Medulla oblongata (tissue), 1 donor: ENCODE results near the gene MRGPRG.

ENCODE experiments used
- DNase-seq: peaks from one replicate; pipeline ENCODE4 v3.0.0-alpha.2; 2015; ENCODE audit errors: extremely low spot score

Gene MRGPRG

DNA sequence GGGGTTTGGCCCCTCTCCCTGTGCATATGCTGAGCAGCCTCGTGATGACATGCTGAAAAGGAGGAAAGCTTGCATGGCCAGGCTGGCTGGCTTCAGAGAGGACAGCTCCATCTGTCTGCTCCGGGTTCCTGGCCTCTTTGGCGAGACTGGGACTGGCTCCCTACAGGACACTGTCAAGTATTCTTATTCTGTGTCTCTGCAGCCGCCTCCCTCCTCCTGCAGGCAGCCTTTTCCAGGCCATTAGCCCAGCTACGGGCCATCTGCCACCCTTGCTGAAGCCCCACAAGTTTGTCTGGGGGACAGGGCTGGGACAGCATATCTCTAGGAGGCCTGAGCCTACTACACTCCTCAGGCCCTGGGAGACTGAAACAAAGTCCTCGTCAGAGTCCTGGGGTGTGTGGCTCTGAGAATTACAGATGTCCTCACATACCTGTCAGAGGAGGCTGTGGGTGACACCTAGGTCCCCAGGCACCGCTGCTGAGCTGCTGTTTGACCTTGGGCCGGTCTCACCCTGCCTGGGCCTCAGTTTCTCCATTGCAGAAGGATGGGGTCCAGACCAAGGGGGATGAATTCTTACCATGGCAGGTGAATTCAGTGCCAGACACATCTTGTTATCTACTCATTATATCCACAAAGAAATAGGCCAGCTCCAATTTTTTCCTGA is 11.0 kb downstream of the MRGPRG start:
- DNase-seq: no peak

DNA sequence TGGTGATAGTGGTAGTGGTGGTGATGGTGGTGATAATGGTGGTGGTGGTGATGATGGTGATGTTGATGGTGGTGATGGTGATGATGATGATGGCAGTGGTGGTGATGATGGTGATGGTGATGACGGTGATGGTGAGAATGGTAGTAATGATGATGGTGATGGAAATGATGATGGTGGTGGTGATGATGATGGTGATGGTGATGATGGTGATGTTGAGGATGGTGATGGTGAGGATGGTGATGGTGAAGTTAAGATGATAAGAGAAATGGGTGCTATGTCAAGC is 11.8 kb downstream of the MRGPRG start:
- no peak for DNase-seq

DNA sequence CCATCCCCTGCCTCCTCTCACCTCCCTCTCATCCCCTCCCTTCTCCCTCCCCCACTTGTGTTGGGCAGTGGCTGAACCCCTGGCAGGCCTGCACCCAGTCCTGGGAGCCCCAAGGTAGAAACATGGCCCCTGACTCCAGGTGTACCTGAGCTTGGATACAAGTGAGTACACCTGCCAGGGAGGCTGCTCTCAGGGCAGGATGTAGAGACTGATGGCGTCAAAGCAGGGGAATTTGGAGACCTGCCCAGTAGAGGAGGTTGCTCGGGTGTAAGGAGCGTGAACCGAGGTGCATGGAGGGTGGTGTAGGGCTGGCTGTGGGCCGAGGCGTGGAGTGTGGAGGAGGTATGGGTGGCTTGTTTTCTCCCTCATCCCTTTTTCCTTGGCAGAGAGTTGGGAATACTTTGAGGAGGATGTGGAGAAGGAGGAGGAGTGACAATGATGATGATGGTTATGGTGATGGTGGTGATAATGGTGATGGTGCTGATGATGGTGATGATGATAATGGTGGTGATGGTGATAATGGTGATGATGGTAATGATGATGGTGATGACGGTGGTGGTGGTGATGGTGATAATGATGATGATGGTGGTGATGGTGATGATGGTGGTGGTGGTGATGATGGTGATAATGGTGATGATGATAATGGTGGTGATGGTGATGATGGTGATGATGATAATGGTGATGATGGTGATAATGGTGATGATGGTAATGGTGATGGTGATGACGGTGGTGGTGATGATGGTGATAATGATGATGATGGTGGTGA is 12.3 kb downstream of the MRGPRG start:
- DNase-seq: no peak

DNA sequence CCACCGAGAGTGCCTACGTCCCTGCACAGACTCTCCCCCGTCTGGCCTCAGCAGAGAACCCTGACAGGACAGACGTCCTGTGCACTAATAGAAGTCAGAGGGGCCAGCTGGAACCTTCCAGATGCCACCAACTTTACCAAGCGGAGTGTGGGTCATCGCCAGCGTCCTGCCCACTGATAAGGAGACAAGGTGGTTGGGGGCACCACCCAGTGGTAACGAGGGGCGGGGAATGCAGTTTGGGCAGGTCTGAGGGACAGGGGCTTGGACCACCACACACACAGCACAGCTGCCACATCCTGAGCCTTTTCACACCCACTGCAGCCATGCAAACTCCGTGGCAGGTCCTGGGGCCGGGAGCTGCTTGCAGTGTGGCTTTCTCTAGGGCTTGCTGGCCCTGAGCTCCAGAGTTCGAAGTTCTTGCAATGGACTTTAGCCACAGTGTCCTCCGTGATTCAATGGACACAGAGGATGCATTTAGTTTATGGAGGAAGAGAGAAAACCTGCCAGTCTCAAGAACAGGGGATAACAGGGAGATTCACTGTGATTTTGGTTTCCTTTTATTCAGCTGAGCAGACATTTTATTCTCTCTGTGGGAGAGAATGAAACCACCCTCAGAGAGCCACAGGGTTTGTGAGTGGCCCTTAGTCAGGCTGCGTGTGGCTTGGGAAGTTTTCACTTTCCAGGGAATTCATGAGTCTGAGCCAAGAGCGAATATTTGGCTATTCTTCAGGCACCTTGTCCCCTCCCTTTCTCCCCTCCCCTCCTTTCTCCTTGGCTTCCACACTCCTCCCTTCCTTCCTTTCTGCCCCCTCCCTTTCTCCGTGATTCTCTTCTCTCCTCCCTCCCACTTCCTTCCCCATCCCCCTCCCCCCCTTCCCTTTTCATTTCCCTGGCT is 13.1 kb downstream of the MRGPRG start:
- DNase-seq: no peak

DNA sequence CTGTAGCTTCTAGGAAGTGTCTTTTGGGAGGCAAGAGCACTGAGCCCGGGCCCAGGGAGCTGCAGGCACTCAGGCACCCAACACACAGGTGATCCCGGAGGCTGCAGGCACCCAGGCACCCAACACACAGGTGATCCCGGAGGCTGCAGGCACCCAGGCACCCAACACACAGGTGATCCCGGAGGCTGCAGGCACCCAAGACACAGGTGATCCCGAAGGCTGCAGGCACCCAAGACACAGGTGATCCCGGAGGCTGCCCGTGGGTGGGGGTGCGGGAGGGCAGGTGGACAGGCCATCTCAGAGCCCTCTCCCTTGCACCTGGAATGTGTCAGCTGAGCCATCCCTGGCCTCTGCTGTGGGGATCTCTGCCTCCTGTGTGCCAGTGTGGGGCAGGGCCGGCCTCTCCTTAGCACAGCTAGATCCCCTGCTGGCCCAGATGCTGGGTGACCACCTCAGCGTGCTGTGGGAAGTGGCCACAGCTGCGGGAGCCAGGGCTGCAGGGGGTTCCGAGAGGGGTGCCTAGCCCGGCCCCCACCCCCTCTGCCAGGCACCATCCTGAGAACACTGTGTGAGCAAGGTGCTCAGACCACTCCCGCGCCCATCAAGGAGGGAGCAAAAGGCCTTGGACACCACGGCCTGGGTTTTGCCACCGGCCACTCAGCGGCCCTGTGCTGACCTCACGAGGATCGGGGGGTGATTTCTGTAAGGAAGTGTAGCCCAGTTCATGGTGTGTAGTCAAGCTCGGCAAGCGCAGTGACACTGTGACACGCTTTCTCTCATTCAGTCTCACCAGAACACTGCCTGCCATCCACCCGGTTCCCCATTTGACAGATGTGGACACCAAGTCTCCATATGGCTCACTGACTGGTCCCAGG is 14.2 kb downstream of the MRGPRG start:
- no peak for DNase-seq

DNA sequence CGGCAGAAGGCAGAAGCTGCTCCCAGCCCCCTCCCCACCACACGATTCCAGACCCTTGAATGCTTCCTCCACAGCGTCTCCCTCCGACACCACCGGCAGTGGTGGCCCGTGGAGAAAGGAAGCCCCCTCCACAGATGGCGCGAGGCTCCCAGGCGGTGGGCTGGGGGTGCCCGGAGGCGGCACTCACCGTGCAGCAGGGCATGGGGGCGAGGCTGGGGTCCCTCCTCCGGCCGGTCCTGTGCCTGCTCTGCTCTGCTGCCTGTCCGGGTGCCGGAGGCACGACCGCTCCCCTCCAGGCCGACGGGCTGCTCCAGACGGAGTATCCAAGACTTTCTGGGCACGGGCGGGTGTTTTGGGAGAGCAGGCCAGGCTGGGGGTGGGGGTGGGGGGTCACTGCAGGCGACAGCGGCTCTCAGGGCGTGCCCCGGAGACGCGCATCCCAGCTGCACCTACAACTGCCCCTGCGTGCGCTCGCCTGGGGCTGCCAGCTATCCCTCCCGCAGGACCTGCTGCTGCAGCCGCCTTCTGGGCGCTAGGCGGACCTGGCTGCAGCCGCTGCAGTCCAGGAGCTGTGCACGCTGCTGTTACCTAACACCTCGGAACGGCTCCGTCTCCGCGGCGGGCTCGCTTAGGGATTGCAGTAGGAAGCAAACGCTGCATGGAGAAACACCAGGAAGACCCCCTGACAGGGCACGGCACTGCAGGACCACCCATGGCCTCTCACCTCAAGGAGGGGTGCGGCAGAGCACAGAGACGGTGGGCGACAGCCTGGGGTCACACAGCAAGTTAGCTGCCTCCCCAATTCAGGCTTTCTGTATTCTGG is 15.2 kb downstream of the MRGPRG start:
- DNase-seq: no peak

DNA sequence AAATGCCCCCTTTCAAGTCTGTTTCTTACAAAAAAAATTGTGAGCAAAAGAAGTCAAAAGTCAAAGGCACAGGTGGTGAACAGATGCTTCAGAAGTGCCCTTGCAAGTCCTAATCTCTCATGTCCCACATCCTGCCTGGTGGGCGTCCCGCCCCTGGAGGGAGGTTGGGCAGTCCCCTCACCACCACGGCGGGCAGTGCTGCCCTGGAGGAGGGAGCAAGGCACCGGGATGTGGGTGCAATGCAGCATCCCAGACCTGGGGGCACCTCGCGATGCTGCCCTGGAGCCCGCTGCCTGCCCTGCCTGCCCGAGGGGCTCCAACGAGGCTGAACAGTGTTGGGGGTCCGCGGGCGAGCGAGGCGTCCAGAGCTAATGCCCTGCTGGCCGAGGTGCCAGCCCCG is 15.9 kb downstream of the MRGPRG start:
- DNase-seq: no peak

DNA sequence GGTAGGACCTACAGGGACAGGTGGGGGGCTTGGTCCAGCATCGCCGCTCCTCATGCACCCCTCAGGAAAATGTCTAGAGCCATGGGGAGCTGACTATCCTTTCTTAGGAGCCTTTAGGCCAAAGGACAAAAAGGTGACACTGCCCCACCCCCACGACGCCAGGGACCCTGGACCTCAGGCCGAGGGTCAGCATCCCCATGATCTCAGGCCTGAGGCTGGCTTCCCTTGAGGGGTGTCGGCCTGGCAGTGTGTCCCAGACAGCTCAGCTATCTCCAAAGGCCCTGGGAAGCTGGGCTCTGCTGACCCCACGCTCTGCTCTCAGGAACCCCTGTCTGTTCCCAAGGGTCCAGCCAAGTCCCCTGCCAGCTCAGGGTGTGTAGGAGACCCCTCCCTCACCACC is 16.3 kb downstream of the MRGPRG start:
- no peak for DNase-seq

DNA sequence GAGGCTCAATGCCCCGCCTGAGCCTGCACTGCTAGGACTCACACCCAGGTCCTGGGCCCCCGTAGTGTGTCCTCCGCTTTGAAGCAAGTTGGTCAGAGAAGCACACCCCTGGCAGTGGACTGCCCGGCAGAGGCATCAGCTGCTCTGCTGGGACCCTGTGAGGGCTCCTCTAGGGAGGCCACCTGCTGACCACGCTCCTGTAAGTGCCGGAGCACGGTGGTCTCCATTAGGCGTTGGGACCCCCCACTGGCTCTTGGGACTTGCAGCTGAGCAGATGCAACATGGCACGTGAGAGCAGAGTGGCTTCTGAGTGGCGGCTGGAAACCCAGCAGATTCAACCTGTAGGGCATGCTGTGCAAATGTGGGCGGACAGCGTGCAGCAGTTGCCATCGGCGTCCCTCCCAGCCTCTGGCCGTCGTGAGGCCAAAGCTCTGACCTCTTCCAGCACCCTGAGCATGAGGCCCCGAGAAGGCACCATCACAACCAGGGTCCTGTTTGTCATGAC is 16.9 kb downstream of the MRGPRG start:
- DNase-seq: no peak

DNA sequence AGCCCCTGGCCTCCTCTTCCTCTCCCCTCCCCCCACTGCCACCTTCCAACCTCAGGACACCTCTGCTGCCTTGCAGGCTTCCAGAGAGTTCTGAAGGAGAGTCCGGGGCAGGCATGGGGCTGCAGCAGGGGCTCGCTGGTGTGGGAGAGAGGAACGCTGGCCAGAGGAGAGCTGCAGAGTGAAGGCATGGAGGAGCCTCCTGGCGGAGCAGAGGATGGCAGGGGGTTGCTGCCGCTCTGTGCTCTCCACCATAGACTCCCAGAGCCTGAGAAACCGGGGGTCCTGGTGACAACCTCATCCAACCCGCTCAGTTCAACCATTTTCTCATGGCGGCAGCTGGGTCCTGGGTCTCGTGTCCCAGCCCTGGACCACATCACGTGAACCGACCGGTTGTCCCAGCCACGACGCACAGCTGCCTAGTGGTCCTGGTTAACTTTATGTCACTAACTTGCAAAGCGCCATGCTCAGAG is 17.5 kb downstream of the MRGPRG start:
- no peak for DNase-seq

DNA sequence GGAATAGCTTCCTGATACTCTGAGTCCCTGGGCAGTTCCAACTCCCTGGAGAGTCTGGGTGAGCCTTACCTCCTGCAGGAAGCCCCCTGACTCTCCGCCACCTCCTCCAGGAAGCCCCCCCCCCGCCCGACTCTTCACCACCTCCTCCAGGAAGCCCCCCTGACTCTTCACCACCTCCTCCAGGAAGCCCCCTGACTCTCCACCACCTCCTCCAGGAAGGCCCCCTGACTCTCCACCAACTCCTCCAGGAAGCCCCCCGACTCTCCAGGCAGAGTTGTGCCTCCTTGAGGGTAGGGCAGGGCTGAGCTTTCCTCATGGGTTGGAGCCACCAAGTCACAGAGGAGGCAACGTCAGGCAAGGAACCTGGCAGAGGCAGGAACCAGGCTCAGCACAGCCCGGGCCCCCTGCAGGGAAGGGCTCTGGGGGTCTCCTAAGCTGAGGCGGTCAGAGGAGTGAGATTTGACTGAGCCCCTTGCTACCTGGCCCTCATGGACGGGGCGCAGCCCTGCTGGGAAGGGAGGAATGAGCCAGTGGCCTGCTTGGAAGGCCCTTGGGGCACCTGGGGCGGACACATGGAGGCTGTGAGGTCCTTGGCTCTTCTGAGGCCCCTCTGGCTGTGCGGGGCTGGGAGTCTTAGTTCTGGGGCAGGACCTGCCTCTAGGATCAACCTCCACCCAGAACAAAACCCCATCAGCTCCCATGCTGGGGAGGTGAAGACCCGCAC is 18.1 kb downstream of the MRGPRG start:
- DNase-seq: no peak

DNA sequence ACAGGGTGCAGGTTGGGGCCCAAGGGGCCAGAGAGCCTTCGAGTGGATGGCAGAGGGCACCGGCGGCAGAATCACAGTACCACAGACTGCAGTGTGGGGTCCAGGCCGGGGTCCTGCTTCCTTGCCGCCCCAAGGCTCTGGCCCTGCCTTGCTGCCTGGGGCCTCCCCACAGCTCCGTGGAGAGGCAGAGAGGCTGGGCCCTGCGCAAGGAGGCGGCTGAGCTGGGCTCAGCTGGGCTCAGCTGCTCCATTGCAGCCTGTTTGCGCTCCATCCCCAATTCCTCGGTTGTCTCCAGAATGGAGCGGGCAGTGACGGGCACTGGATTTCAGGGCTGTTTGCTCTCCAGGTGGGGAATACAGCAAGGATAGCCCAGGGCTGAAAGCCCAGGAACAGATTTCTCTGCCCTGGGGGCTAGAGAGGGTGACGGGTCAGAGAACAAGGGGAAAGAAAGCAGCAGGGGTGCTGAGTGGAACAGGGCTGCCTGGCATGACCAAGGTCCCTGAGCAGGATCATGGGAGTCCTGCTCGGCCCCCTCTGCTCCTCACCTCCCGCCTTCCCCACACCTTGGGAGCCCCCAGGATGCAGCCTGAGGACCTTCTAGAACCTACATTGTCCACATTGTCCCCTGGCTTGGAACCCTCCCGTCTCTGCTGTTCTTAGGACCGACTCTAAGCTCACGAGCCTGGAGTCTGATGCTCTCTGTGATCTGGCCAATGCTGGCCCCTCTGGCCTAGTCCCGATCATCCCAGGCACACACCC is 18.9 kb downstream of the MRGPRG start:
- DNase-seq: no peak

DNA sequence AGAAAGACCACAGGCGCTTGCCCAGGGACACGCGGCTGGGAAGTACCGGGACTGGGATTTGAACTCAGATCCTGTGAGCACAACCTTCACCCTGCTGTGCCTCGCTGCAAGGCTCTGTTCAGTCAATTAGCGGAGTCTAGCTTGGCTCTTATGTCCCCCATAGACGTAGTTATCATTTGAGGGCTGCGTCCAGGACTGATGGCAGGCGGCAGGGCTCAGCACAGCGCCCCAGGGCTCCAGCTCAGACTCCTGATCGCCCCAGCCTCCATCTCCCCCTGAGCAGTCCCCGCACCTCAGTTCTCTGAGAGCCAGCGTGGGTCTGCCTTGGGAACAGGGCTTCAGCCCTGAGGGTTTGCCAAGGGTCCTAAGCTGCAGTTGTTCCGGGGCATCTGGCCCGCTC is 19.8 kb downstream of the MRGPRG start:
- no peak for DNase-seq

DNA sequence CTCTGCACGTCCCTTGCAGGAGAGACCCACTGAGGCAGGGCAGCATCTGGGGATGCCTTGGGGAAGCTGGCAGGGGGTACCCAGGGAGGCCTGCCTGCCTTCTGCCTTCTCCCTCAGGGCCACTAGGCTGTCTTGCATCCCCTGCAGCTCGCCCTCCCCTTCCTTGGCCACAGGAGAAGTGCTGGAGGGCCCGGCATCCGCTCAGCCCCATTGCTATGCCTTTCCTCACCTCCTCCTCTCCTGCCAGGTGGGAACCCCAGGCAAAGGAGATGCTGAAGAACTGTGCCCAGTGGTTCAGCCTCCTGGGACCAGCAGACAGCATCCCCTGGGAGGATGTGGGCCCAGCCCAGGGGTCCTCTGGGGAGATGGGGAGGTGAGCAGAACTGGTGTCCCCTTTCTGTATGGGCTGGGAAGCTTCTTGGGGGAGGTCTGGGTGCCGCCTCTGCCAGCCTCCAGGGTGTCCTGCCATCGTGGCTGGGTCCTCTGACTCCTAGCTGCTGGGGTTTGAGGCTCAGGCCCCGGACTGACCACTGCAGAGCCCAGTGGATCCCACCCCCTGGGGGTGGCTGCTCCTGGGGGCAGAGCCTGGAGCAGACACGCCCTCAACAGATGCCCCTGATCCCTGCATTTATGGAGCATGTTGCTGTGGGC is 20.6 kb downstream of the MRGPRG start:
- DNase-seq: no peak

DNA sequence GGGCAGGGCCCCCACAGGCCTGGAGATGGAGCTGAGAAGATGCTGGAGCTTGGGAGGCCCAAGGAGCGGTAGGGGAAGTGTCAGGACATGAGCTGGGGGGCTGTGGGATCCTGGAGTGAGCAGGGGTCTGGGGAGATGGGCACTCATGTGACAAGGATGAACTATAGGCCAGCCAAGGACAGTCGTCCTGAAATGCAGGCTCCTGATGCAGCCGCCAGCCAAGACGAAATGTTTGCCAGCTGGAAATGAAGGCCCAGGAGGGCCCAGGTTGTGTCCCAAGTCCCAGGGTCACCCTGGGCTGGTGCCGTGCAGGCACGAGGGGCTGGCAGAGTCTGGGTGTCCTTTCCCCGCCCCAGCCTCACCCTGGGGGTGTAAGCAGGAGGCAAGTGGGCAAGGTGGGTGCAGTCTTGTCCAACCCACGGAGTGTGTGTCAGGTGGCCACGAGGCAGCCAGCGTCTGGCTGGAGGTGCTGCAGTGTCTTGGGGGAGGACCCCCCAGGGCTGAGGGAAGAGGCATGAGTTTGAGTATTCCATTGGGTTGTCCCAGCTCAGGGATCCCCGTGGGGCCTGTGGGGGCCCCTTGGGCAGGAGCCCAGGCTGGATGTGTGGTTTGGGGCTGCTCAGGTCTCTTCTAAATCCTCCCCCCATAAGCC is 21.4 kb downstream of the MRGPRG start:
- DNase-seq: no peak

DNA sequence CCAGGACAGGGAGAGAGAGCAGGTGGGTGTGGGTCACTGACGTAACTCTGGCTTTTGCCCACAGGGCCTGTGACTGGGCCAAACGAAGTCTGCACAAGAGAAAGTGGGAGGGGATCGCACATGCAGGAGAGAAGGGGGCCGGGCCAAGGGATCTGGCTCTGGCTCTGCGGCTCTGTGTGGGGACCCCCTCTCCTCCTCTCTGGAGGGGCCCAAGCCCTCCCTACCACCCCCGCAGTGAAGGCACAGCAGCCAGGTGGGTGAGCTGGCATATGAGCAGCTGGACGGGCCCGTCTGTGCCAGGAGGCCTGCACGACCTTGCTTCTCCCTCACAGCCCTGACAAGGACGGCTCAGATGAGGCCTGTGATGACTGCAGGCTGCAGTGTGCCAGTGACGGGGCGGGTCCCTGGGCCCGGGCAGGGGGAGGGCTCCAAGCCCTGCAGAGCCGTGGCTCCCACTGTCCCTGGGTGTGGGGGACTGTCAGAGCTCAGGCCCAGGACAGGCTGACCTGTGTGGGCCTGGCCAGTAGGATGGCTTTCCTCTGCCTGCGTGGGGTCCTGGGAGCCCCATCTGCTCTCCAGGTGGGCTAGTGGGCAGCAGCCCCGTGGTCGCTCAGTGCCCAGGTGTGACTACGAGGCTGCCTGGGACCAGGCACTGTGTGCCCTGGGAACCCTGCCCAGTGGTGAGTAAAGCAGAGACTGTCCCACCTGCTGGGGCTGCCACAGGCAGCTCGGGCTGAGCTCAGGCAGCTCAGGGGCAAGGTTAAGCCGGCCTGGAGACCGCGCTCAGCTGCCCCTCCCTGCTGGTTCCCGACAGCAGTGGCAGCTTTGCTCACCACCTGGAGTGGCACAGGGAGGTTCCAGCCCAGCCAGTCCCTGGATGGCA is 22.2 kb downstream of the MRGPRG start:
- DNase-seq: no peak
